Measurements from ENCODE around the gene TFDP2. TPM values are rescaled to one million over a fixed set of nuclear protein-coding genes. Genes with fewer than 3 reads are reported as not detected.

TFDP2 gene
- total and polyA plus RNA-seq, 10 of the 15 experiments (the other 5 are each of a cell fraction or from before 2014, with no cell fraction given): 28.3 to 100 (median 49.7) TPM

GRCh38 chr3:142046320-142047020, 102.9 kb downstream of the TFDP2 start:
- intact Hi-C loops (cut with micrococcal nuclease; ENCODE audit: unreplicated experiment): no loop called here
- Histone ChIP-seq H3K36me3 (ENCODE audit: control insufficient read depth in 2 of 2, insufficient read depth in 2 of 2, low read length in 1 of 2) (no peaks in the 10 kb centered on the region), H3K9ac (ENCODE audit: control insufficient read depth, insufficient read depth, low read length) (no peak overlapping the region), H3K27ac (ENCODE audit: control insufficient read depth, insufficient read depth) (no peak overlapping the region), H3K4me2 (ENCODE audit: control insufficient read depth, insufficient read depth) (no peak overlapping the region), H3K27me3 (replicated peaks in 1 of 2; ENCODE audit: control insufficient read depth in 2 of 2, insufficient read depth in 2 of 2, low read length in 1 of 2) (no peaks in the 10 kb centered on the region), H3K79me2 (ENCODE audit: control insufficient read depth, insufficient read depth, low read length) (no peaks in the 10 kb centered on the region), H2AFZ (ENCODE audit: control insufficient read depth, low read depth, low read length) (no peak overlapping the region), H3K4me1 (ENCODE audit: control insufficient read depth, insufficient read depth, low read length) (no peaks in the 10 kb centered on the region), H3K4me3 (no peak overlapping the region), H3K9me3 (replicated peaks; ENCODE audit: control insufficient read depth, insufficient read depth, low read length) (no peaks in the 10 kb centered on the region), H4K20me1 (ENCODE audit: control insufficient read depth, insufficient read depth) (no peaks in the 10 kb centered on the region)
- SMC1A ChIA-PET (ENCODE audit: uncharacterized antibody, unreplicated experiment): interaction anchor here (2.0 kb wide), 1 partner anchor 18 kb away, joined by 5 read pairs; no protein-coding TSS in a partner anchor
- TF ChIP-seq JUNB (IDR thresholded peaks at IDR 0.05) (no peak), RB1 (IDR thresholded peaks at IDR 0.05; ENCODE audit: borderline replicate concordance) (no peak), PML (IDR thresholded peaks at IDR 0.05; ENCODE audit: low read length) (no peak), WRNIP1 (IDR thresholded peaks at IDR 0.05; ENCODE audit: borderline replicate concordance, low read depth, low read length) (no peak), EGR1 (IDR thresholded peaks at IDR 0.05; ENCODE audit: borderline replicate concordance in 1 of 2, low read depth in 2 of 2, low read length in 2 of 2) (no peak), SP1 (IDR thresholded peaks at IDR 0.05; ENCODE audit: low read depth, low read length) (no peak), BACH1 (IDR thresholded peaks at IDR 0.05; ENCODE audit: borderline replicate concordance) (no peak), NFYB (IDR thresholded peaks at IDR 0.05; ENCODE audit: insufficient read depth, low read depth, low read length) (no peak), DPF2 (IDR thresholded peaks at IDR 0.05) (no peak), REST (IDR thresholded peaks at IDR 0.05; ENCODE audit: low read depth, low read length) (no peak), SREBF1 (IDR thresholded peaks at IDR 0.05; ENCODE audit: low read length) (no peak), RFX5 (IDR thresholded peaks at IDR 0.05; ENCODE audit: low read depth, low read length) (no peak), SMARCA5 (IDR thresholded peaks at IDR 0.05) (no peak), POLR2AphosphoS5 (IDR thresholded peaks at IDR 0.05; ENCODE audit: low read length) (no peak), E4F1 (IDR thresholded peaks at IDR 0.05; ENCODE audit: borderline replicate concordance, partially characterized antibody) (no peak), FOXK2 (IDR thresholded peaks at IDR 0.05) (no peak), IKZF1 (conservative IDR thresholded peaks at IDR 0.05) (no peak), RAD51 (IDR thresholded peaks at IDR 0.05) (no peak), KAT2A (conservative IDR thresholded peaks at IDR 0.05; ENCODE audit: control insufficient read depth, low read depth, low read length) (no peak), USF2 (IDR thresholded peaks at IDR 0.05; ENCODE audit: borderline replicate concordance, low read depth, low read length) (no peak)
- FAIRE-seq (no peak), DNase-seq (ENCODE audit: low read depth, low spot score) (no peak), ATAC-seq (no peak; the same call in 2 of the 3 replicates)
- in situ Hi-C loops (cut with MboI): no loop called here
- 68% methylated on average over 6 of the region's 6 CpGs for WGBS (ENCODE audit: insufficient coverage, insufficient replicate concordance, low lambda C conversion rate, missing lambda C conversion rate)
- RAD21 ChIA-PET (ENCODE audit: unreplicated experiment): no interaction called here
- POLR2A ChIA-PET: interaction anchor here (1.2 kb wide), 1 partner anchor 17 kb away, joined by 3 read pairs; no protein-coding TSS in a partner anchor
- CTCF ChIA-PET: interaction anchor here (1.3 kb wide), 1 partner anchor 24 kb away, joined by 4 read pairs; no protein-coding TSS in a partner anchor
- no TSS peak for BruUV-seq (replicated peaks)
